Measurements from ENCODE around the gene NPAS1.

NPAS1 gene

GRCh38 chr19:47020132-47020805 is 632 bp downstream of the NPAS1 start:
- DNase-seq, result no peak

DNA sequence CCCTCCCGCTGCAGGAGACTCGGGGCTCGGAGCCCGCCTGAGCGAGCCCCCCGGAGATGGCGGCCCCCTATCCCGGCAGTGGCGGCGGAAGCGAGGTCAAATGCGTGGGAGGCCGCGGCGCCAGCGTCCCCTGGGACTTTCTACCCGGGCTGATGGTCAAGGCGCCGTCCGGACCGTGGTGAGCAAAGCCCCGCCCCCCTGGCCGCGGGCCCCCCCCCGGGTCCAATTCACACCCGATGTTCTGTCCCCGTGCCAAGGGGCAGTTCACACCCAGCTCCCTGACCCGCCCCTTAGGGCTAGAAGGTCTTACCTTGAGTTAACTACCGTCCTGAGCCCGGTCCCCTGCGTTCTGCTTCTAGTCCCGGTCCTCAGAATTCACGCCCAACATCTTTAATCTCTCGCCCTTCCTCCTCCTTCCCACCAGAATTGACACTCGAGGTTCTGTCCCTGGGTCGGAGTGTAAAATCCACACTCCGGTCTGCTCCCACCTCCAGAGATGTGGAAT is 1.4 kb downstream of the NPAS1 start:
- DNase-seq, result no peak

- DNase-seq, result no peak
Measured at GRCh38 chr19:47021536-47022139, 2.0 kb downstream of the NPAS1 start.

DNA sequence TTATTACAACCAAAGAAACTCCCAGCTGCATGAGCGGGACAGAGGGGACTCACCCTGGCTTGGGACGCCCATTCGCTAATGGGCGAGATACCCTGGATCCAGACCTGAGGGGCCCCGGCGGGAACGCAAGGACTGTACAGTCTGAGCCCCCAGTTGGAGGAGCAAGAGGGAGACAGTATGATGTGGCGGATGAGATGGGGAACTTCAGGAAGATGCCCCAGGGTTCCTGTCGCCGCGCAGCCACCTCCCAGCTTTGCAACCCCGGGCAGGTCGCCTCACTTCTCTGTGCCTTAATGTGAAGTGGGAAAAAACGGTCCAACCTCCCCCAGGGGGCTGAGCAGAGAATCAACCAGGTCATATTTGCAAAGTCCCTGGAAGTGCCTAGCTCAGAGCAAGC is 2.5 kb downstream of the NPAS1 start:
- DNase-seq, result no peak

- no peak for DNase-seq
Measured at GRCh38 chr19:47022541-47023447, 3.2 kb downstream of the NPAS1 start.

- no peak for DNase-seq
Measured at GRCh38 chr19:47023448-47023794, 3.8 kb downstream of the NPAS1 start.

DNA sequence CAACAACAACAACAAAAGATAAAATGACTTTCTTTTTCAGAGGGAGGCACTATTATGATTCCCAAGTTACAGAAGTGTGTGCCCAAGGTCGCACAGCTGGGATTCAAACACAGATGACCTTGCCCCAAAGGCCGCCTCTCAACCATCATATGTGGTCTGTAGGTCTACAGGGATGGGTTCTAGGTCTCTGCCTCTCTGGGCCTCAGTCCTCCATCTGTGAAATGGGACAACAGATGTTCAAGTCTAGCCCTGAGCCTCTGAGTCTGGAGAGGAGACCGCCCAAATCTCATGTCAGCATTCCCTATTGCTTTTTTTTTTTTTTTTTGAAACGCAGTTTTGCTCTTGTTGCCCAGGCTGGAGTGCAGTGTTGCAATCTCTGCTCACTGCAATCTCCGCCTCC is 4.9 kb downstream of the NPAS1 start:
- DNase-seq, result no peak

- no peak for DNase-seq
Measured at GRCh38 chr19:47026156-47026555, 6.5 kb downstream of the NPAS1 start.

- DNase-seq, result no peak
Measured at GRCh38 chr19:47026889-47027288, 7.3 kb downstream of the NPAS1 start.

GRCh38 chr19:47027586-47028088 is 8.0 kb downstream of the NPAS1 start:
- no peak for DNase-seq

DNA sequence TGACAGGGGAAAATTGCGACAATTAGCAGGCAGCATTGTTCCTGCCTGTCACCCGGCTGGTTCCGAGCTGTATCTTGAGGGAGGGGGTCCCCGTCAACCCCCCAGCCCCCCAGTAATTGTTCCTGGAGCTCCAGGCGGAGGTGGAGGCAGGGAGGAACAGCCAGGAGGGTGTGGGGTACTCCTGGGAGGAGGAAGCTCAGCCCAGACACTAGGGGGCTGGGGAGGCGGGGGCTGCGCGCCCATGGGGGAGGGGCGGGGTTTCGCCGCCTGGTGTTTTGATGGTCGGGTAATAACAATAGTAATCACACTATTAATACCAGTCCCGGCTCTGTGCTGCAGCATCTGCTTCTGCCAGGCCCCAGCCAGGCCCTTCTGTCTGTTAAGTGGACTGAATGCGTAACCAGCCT is 8.6 kb downstream of the NPAS1 start:
- DNase-seq, result no peak

- peak; percentile 30 for DNase-seq
Measured at GRCh38 chr19:47032171-47032811, 12.7 kb downstream of the NPAS1 start.

GRCh38 chr19:47035127-47036096 is 15.8 kb downstream of the NPAS1 start:
- DNase-seq, result peak; percentile 73

DNA sequence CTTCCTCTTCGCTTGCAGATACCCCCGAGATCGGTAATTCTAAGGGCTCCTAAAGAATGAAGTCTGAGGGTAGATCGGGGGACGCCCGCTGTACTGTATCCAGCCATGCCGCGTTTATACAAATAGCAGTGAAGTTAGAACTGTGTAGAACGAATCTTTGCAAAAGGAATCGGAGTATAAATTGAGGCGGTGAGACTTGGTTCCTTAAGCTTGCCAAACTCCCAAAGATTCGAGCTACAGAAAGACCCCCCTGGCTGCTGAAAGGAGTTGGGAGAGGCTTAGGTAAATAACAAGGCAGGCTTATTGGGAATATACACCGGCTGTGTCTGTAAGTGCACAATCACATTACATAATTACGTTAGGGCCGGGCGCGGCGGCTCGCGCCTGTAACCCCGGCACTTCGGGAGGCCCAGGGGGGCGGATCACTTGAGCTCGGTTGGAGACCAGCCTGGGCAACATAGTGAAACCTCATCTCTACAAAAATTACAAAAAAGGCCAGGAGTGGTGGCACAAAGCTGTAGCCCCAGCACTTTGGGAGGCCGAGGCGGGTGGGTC is 16.5 kb downstream of the NPAS1 start:
- peak; percentile 20 for DNase-seq

GRCh38 chr19:47037766-47038165 is 18.1 kb downstream of the NPAS1 start:
- DNase-seq, result no peak

GRCh38 chr19:47039239-47039874 is 19.7 kb downstream of the NPAS1 start:
- no peak for DNase-seq

DNA sequence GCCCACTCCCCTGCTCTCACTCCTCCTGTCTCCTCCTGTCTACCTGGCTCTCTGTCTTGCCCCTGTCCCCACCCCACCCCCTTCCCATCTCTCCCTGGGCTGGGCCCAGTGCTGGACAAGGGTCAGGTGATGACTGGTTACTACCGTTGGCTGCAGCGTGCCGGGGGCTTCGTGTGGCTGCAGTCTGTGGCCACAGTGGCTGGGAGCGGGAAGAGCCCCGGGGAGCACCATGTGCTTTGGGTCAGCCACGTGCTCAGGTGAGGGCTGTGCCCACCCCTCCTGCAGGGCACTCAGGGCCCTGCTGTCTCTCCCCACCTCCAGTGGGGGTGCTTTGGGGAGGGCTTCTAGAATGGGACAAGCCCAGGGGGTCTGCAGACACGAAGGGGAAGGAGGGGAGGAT is 21.2 kb downstream of the NPAS1 start:
- DNase-seq, result no peak

DNA sequence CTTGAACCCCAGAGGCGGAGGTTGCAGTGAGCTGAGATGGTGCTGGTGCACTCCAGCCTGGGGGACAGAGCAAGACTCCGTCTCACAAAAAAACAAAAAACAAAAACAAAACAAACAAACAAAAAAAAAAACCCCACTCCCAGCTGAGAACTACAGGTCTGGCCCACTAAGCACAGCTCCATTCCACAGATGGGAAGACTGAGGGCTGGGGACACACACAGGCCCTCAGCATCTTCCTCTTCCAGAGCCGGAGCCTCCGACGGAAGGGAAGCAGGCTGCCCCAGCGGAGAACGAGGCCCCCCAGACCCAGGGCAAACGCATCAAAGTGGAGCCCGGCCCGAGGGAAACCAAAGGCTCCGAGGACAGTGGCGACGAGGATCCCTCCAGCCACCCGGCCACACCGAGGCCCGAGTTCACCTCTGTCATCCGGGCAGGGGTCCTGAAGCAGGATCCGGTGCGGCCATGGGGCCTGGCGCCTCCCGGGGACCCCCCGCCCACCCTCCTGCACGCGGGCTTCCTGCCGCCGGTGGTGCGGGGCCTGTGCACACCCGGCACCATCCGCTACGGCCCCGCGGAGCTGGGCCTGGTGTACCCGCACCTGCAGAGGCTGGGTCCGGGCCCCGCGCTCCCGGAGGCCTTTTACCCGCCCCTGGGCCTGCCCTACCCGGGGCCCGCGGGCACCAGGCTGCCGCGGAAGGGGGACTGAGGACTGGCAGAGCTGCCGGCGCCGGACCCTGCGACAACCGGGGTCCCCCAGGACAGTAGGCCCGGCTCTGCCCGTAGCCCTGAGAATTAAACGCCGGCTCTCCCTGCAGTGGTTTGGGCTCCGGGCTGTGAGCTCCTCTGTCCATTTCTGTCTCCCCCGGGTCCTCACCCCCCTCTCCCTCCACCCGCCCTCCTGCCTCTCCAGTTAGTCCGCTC is 25.6 kb downstream of the NPAS1 start:
- no peak for DNase-seq

- DNase-seq, result no peak
Measured at GRCh38 chr19:47045867-47046470, 26.3 kb downstream of the NPAS1 start.
